ENCODE data around the gene MID1IP1. TPM values are rescaled to one million over a fixed set of nuclear protein-coding genes. Genes with fewer than 3 reads are reported as not detected.

The MID1IP1 gene
- total RNA-seq, 1 donor from 2014 or later: 40.4 TPM

- Mint-ChIP-seq H3K27ac (ENCODE audit: unreplicated experiment) (no peak overlapping the region), H3K27me3 (ENCODE audit: low read depth, unreplicated experiment) (no peaks in the 10 kb centered on the region), H3K9me3 (ENCODE audit: unreplicated experiment) (no peaks in the 10 kb centered on the region), H3K4me3 (ENCODE audit: unreplicated experiment) (no peak overlapping the region), H3K36me3 (ENCODE audit: low read depth, unreplicated experiment) (no peaks in the 10 kb centered on the region), H3K4me1 (ENCODE audit: low read depth, unreplicated experiment) (peaks cover 3% of the 10 kb centered on the region)
- no peaks in the 10 kb centered on the region for H3K36me3 ChIP-seq (ENCODE audit: insufficient read depth, low read length)
- DNase-seq (ENCODE audit: low read depth) (no peak), FAIRE-seq (no peak)
- no peak overlapping the region for H2AFZ ChIP-seq (ENCODE audit: low read depth, low read length)
- H3K79me2 ChIP-seq (ENCODE audit: insufficient read depth, low read length): no peaks in the 10 kb centered on the region
- H3K9me3 ChIP-seq (ENCODE audit: insufficient read depth, low read depth, low read length): no peaks in the 10 kb centered on the region
- no peak overlapping the region for H3K4me3 ChIP-seq (ENCODE audit: insufficient read depth, low read depth, low read length)
- H3K9ac ChIP-seq (ENCODE audit: low read length): no peak overlapping the region
- no peak overlapping the region for H3K27ac ChIP-seq (ENCODE audit: low read depth, low read length)
- no peaks in the 10 kb centered on the region for H3K27me3 ChIP-seq (ENCODE audit: insufficient read depth, low read length)
- no peak overlapping the region for H3K4me2 ChIP-seq (ENCODE audit: low read length)
- TF ChIP-seq EZH2 (IDR thresholded peaks at IDR 0.05; ENCODE audit: insufficient read depth, low read length): no peak
- TF ChIP-seq CTCF (IDR thresholded peaks at IDR 0.05; ENCODE audit: insufficient read depth, low read depth, low read length): no peak
- no peaks in the 10 kb centered on the region for H4K20me1 ChIP-seq (ENCODE audit: insufficient read depth, low read length)
- H3K4me1 ChIP-seq (ENCODE audit: insufficient read depth, low read length): no peaks in the 10 kb centered on the region
Observed at GRCh38 chrX:38820751-38821150, 19.5 kb downstream of the MID1IP1 start.

- H3K4me3 Mint-ChIP-seq (ENCODE audit: unreplicated experiment): no peak overlapping the region
- TF ChIP-seq EZH2 (IDR thresholded peaks at IDR 0.05; ENCODE audit: insufficient read depth, low read length) (no peak), CTCF (IDR thresholded peaks at IDR 0.05; ENCODE audit: insufficient read depth, low read depth, low read length) (no peak)
- no peak for FAIRE-seq
- Histone ChIP-seq H3K4me1 (ENCODE audit: insufficient read depth, low read length) (no peaks in the 10 kb centered on the region), H3K79me2 (ENCODE audit: insufficient read depth, low read length) (no peaks in the 10 kb centered on the region), H3K36me3 (ENCODE audit: insufficient read depth, low read length) (no peaks in the 10 kb centered on the region), H3K27ac (ENCODE audit: low read depth, low read length) (no peak overlapping the region), H2AFZ (ENCODE audit: low read depth, low read length) (no peak overlapping the region), H3K4me3 (ENCODE audit: insufficient read depth, low read depth, low read length) (no peak overlapping the region), H3K27me3 (ENCODE audit: insufficient read depth, low read length) (no peaks in the 10 kb centered on the region), H3K9me3 (ENCODE audit: insufficient read depth, low read depth, low read length) (no peaks in the 10 kb centered on the region), H4K20me1 (ENCODE audit: insufficient read depth, low read length) (no peaks in the 10 kb centered on the region), H3K4me2 (ENCODE audit: low read length) (no peak overlapping the region), H3K9ac (ENCODE audit: low read length) (no peak overlapping the region)
- H3K4me1 Mint-ChIP-seq (ENCODE audit: low read depth, unreplicated experiment): no peaks in the 10 kb centered on the region
- no peak overlapping the region for H3K27ac Mint-ChIP-seq (ENCODE audit: unreplicated experiment)
- no peaks in the 10 kb centered on the region for H3K9me3 Mint-ChIP-seq (ENCODE audit: unreplicated experiment)
- H3K27me3 Mint-ChIP-seq (ENCODE audit: low read depth, unreplicated experiment): no peaks in the 10 kb centered on the region
- no peaks in the 10 kb centered on the region for H3K36me3 Mint-ChIP-seq (ENCODE audit: low read depth, unreplicated experiment)
- no peak for DNase-seq (ENCODE audit: low read depth)
Observed at GRCh38 chrX:38824176-38824575, 22.9 kb downstream of the MID1IP1 start.

GRCh38 chrX:38831949-38832348 is 30.7 kb downstream of the MID1IP1 start:
- no peaks in the 10 kb centered on the region for H3K9me3 ChIP-seq (ENCODE audit: insufficient read depth, low read depth, low read length)
- Mint-ChIP-seq H3K36me3 (ENCODE audit: low read depth, unreplicated experiment) (no peaks in the 10 kb centered on the region), H3K4me1 (ENCODE audit: low read depth, unreplicated experiment) (no peaks in the 10 kb centered on the region), H3K9me3 (ENCODE audit: unreplicated experiment) (no peaks in the 10 kb centered on the region), H3K27ac (ENCODE audit: unreplicated experiment) (no peak overlapping the region), H3K4me3 (ENCODE audit: unreplicated experiment) (no peak overlapping the region), H3K27me3 (ENCODE audit: low read depth, unreplicated experiment) (no peaks in the 10 kb centered on the region)
- no peaks in the 10 kb centered on the region for H3K27me3 ChIP-seq (ENCODE audit: insufficient read depth, low read length)
- TF ChIP-seq CTCF (IDR thresholded peaks at IDR 0.05; ENCODE audit: insufficient read depth, low read depth, low read length): no peak
- TF ChIP-seq EZH2 (IDR thresholded peaks at IDR 0.05; ENCODE audit: insufficient read depth, low read length): no peak
- H3K36me3 ChIP-seq (ENCODE audit: insufficient read depth, low read length): no peaks in the 10 kb centered on the region
- H2AFZ ChIP-seq (ENCODE audit: low read depth, low read length): no peak overlapping the region
- DNase-seq (ENCODE audit: low read depth): no peak
- no peaks in the 10 kb centered on the region for H3K4me1 ChIP-seq (ENCODE audit: insufficient read depth, low read length)
- no peak for FAIRE-seq
- no peak overlapping the region for H3K4me2 ChIP-seq (ENCODE audit: low read length)
- H4K20me1 ChIP-seq (ENCODE audit: insufficient read depth, low read length): no peaks in the 10 kb centered on the region
- H3K4me3 ChIP-seq (ENCODE audit: insufficient read depth, low read depth, low read length): no peak overlapping the region
- no peaks in the 10 kb centered on the region for H3K79me2 ChIP-seq (ENCODE audit: insufficient read depth, low read length)
- no peak overlapping the region for H3K9ac ChIP-seq (ENCODE audit: low read length)
- no peak overlapping the region for H3K27ac ChIP-seq (ENCODE audit: low read depth, low read length)

Data from astrocyte (in vitro differentiated cells and primary cell).